ENCODE data around the gene TICAM2.

Gene TICAM2

DNA sequence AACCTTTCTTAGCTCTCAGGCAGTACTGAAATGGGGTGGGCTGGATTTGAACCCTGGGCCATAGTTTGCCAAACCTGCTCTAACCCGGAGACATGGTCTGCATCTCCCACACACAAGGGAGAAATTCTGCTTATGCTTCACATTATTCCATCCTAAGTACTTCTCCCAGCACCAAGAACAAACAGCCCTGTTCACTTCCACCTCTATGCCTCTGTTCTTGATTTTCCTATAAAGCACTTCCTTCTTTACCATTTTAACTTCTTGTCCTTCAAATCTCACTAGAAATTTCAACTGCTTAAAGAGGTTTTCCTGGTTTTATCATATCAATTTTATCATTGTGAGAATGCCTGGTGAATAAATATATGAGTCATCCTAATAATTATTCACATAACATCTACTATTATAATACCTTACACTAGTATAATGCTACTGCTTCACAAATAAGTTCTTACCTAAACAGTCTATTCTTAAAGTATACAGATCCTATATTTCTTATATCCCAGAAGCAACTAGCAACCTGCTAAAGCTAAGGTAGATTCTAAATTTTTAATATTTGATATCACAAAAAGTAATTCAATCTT is 70.4 kb downstream of the TICAM2 start:
- no peak for DNase-seq (ENCODE audit: low read depth)

DNA sequence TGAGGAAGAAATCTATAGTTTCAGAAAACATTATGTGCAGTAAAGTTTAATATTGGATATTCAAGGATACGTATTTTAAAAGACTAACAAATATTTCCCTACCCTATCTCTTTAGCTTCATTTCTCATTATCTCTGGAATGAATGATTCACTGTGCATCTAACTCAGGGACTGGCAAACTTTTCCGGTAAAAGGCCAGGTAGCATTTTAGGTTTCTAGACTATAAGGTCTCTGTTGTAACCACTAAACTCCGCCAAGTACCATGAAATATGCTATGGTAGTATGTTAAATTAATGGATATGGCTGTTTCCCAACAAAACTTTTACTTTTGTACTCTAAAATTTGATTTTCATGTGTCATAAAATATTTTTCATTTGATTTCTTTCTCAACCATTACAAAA is 70.9 kb downstream of the TICAM2 start:
- no peak for DNase-seq (ENCODE audit: low read depth)

DNA sequence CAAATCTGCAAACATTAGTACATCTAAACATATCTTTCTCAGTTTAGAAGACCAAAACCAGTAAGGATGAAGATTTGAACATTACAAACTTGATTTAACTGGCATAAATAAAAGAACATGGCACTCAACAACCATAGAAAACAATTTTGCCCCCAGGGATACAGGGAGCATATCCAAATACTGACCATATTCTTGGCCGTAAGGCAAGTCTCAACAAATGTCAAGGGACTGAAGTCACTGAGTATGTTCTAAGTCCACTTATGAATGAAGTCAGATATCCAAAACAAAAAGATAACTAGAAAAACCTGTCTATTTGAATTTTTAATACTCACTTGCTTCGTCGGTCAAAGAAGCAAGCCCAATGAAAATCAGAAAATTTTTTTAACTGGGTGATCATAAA is 71.9 kb downstream of the TICAM2 start:
- no peak for DNase-seq (ENCODE audit: low read depth)
